ENCODE results near the gene CCDC152. TPM values are rescaled to one million over a fixed set of nuclear protein-coding genes. Genes with fewer than 3 reads are reported as not detected.

The CCDC152 gene
- total RNA-seq, 1 experiment from 2014 or later = not detected

GRCh38 chr5:42781584-42781983 lies 25.0 kb downstream of the CCDC152 start:
- Histone ChIP-seq H3K27me3 (replicated peaks; ENCODE audit: control insufficient read depth, insufficient read depth, low read length) (no peaks in the 10 kb centered on the region; the same call in none of the 2 replicates), H3K9me3 (peaks cover 8% of the 10 kb centered on the region), H3K4me1 (no peaks in the 10 kb centered on the region), H3K36me3 (ENCODE audit: control insufficient read depth, insufficient read depth, low read length) (no peaks in the 10 kb centered on the region), H3K4me3 (ENCODE audit: low read depth, low read length) (no peak overlapping the region)
- ChIA-PET CTCF (no interaction called here), POLR2A (no interaction called here)
- no peaks in the 10 kb centered on the region for H3K27me3 Mint-ChIP-seq (ENCODE audit: insufficient read depth, unreplicated experiment)
- no peak for DNase-seq
- intact Hi-C loops (cut with micrococcal nuclease; ENCODE audit: unreplicated experiment) = no loop called here
- H3K4me3 Mint-ChIP-seq (ENCODE audit: unreplicated experiment) = no peak overlapping the region
- H3K4me1 Mint-ChIP-seq (ENCODE audit: low read depth, unreplicated experiment) = no peaks in the 10 kb centered on the region
- H3K9me3 Mint-ChIP-seq (ENCODE audit: unreplicated experiment) = peaks cover 18% of the 10 kb centered on the region
- no peak overlapping the region for H3K27ac Mint-ChIP-seq (ENCODE audit: unreplicated experiment)
- no TSS peak for BruUV-seq (replicated peaks)
- no peaks in the 10 kb centered on the region for H3K36me3 Mint-ChIP-seq (ENCODE audit: insufficient read depth, unreplicated experiment)
- TF ChIP-seq, protein P1, sequence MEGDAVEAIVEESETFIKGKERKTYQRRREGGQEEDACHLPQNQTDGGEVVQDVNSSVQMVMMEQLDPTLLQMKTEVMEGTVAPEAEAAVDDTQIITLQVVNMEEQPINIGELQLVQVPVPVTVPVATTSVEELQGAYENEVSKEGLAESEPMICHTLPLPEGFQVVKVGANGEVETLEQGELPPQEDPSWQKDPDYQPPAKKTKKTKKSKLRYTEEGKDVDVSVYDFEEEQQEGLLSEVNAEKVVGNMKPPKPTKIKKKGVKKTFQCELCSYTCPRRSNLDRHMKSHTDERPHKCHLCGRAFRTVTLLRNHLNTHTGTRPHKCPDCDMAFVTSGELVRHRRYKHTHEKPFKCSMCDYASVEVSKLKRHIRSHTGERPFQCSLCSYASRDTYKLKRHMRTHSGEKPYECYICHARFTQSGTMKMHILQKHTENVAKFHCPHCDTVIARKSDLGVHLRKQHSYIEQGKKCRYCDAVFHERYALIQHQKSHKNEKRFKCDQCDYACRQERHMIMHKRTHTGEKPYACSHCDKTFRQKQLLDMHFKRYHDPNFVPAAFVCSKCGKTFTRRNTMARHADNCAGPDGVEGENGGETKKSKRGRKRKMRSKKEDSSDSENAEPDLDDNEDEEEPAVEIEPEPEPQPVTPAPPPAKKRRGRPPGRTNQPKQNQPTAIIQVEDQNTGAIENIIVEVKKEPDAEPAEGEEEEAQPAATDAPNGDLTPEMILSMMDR (IDR thresholded peaks at IDR 0.05; ENCODE audit: insufficient read depth in 1 of 2, low read depth in 1 of 2, low read length in 1 of 2, severe bottlenecking in 1 of 2, unreplicated experiment in 1 of 2) = no peak

DNA sequence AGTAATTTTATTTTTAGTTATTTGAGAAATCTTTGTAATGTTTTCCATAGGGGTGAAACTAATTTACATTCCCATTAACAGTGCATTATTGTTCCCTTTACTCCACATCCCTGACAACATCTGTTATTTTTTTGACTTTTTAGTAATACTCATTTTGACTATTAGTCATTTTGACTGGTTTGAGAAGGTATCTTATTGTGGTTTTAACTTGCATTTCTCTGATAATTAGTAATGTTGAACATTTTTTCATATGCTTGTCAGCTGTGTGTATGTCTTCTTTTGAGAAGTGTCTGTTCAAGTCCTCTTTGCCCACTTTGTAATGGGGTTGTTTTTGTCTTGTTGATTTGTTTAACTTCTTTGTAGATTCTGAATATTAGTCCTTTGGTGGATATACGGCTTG lies 27.5 kb downstream of the CCDC152 start:
- H3K4me3 Mint-ChIP-seq (ENCODE audit: unreplicated experiment) = no peak overlapping the region
- H3K9me3 Mint-ChIP-seq (ENCODE audit: unreplicated experiment) = peaks cover 38% of the 10 kb centered on the region
- H3K9me3 ChIP-seq = peaks cover 21% of the 10 kb centered on the region
- H3K27me3 Mint-ChIP-seq (ENCODE audit: insufficient read depth, unreplicated experiment) = no peaks in the 10 kb centered on the region
- intact Hi-C loops (cut with micrococcal nuclease; ENCODE audit: unreplicated experiment) = no loop called here
- ChIA-PET CTCF (no interaction called here), POLR2A (interaction anchor here (0.6 kb wide), 1 partner anchor 951 kb away, joined by 7 read pairs; no protein-coding TSS in a partner anchor)
- no peak overlapping the region for H3K4me3 ChIP-seq (ENCODE audit: low read depth, low read length)
- BruUV-seq (replicated peaks) = no TSS peak
- TF ChIP-seq, protein P1 (IDR thresholded peaks at IDR 0.05; ENCODE audit: insufficient read depth in 1 of 2, low read depth in 1 of 2, low read length in 1 of 2, severe bottlenecking in 1 of 2, unreplicated experiment in 1 of 2) = no peak
- H3K36me3 Mint-ChIP-seq (ENCODE audit: insufficient read depth, unreplicated experiment) = no peaks in the 10 kb centered on the region
- no peak for DNase-seq
- no peaks in the 10 kb centered on the region for H3K36me3 ChIP-seq (ENCODE audit: control insufficient read depth, insufficient read depth, low read length)
- no peaks in the 10 kb centered on the region; the same call in none of the 2 replicates for H3K27me3 ChIP-seq (replicated peaks; ENCODE audit: control insufficient read depth, insufficient read depth, low read length)
- H3K4me1 Mint-ChIP-seq (ENCODE audit: low read depth, unreplicated experiment) = no peaks in the 10 kb centered on the region
- no peak overlapping the region for H3K27ac Mint-ChIP-seq (ENCODE audit: unreplicated experiment)
- no peaks in the 10 kb centered on the region for H3K4me1 ChIP-seq

GRCh38 chr5:42785756-42786155 lies 29.1 kb downstream of the CCDC152 start:
- Histone ChIP-seq H3K9me3 (peaks cover 25% of the 10 kb centered on the region), H3K27me3 (replicated peaks; ENCODE audit: control insufficient read depth, insufficient read depth, low read length) (no peaks in the 10 kb centered on the region; the same call in 1 of the 2 replicates), H3K4me3 (ENCODE audit: low read depth, low read length) (no peak overlapping the region), H3K4me1 (no peaks in the 10 kb centered on the region), H3K36me3 (ENCODE audit: control insufficient read depth, insufficient read depth, low read length) (no peaks in the 10 kb centered on the region)
- TF ChIP-seq, protein P1 (IDR thresholded peaks at IDR 0.05; ENCODE audit: insufficient read depth in 1 of 2, low read depth in 1 of 2, low read length in 1 of 2, severe bottlenecking in 1 of 2, unreplicated experiment in 1 of 2) = no peak
- Mint-ChIP-seq H3K27me3 (ENCODE audit: insufficient read depth, unreplicated experiment) (no peaks in the 10 kb centered on the region), H3K4me1 (ENCODE audit: low read depth, unreplicated experiment) (no peaks in the 10 kb centered on the region), H3K27ac (ENCODE audit: unreplicated experiment) (no peak overlapping the region), H3K9me3 (ENCODE audit: unreplicated experiment) (peaks cover 43% of the 10 kb centered on the region), H3K36me3 (ENCODE audit: insufficient read depth, unreplicated experiment) (no peaks in the 10 kb centered on the region), H3K4me3 (ENCODE audit: unreplicated experiment) (no peak overlapping the region)
- POLR2A ChIA-PET = no interaction called here
- CTCF ChIA-PET = no interaction called here
- intact Hi-C loops (cut with micrococcal nuclease; ENCODE audit: unreplicated experiment) = no loop called here
- BruUV-seq (replicated peaks) = no TSS peak
- no peak for DNase-seq

Data from Caco-2 (cell line).